WERI-Rb-1 (cell line): Measurements from ENCODE around the gene TTBK1.
A peak's percentile ranks its signal among the peaks of the same experiment; 100 is the strongest.

Source experiments
- DNase-seq: peaks from one replicate; pipeline ENCODE4 v3.0.0-alpha.2; 2020
- H3K27ac ChIP-seq: fragments of 250-450 bp; sonication (Bioruptor Pico); 2 replicates; pipeline ENCODE4 v1.5.1; 2020; ENCODE audit warnings: mild to moderate bottlenecking, moderate library complexity
- H3K27me3 ChIP-seq: fragments of 250-450 bp; sonication (Bioruptor Pico); 2 replicates; pipeline ENCODE4 v1.5.1; 2021; ENCODE audit warnings: mild to moderate bottlenecking, low read depth, moderate library complexity; ENCODE audit not compliant: insufficient read depth, severe bottlenecking
- H3K36me3 ChIP-seq: fragments of 250-450 bp; sonication (Bioruptor Pico); 2 replicates; pipeline ENCODE4 v1.5.1; 2020; ENCODE audit warnings: mild to moderate bottlenecking, moderate library complexity
- H3K4me3 ChIP-seq: 2 replicates; pipeline ENCODE4 v1.5.1; 2011; ENCODE audit warnings: low read depth, mild to moderate bottlenecking, control low read depth, low read length
- H3K9me3 ChIP-seq: fragments of 250-450 bp; sonication (Bioruptor Pico); 2 replicates; pipeline ENCODE4 v1.5.1; 2021; ENCODE audit warnings: mild to moderate bottlenecking, moderate library complexity; ENCODE audit not compliant: severe bottlenecking
- TF ChIP-seq, protein P1 (sequence below): IDR thresholded peaks from 2 replicates; pipeline ENCODE4 v1.5.1; 2011; ENCODE audit warnings: low read depth, mild to moderate bottlenecking, control low read depth, inconsistent platforms, low read length

TTBK1 gene

DNA sequence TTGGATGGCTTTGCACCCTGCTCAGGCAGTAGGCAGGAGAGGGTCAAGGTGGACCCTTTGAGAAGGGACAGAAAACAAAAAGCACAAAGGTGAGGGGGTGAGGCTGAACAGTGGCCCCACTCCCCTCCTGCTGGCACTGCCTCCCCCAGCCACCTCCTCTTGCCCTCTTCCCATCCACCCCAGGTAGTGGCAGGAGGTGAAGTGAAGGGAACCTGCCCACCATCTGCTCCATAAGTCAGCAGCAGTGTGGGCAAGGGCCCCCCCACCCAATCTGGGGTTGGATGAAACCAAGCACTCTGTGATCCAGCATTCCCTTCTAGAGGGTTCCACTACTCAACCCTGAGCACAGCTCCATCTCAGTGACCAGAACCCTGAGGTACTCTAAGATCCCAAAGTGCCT is 28.7 kb downstream of the TTBK1 start:
- no peaks in the 10 kb centered on the region for H3K9me3 ChIP-seq
- no peaks in the 10 kb centered on the region for H3K36me3 ChIP-seq
- no peak for DNase-seq
- TF ChIP-seq, protein P1, sequence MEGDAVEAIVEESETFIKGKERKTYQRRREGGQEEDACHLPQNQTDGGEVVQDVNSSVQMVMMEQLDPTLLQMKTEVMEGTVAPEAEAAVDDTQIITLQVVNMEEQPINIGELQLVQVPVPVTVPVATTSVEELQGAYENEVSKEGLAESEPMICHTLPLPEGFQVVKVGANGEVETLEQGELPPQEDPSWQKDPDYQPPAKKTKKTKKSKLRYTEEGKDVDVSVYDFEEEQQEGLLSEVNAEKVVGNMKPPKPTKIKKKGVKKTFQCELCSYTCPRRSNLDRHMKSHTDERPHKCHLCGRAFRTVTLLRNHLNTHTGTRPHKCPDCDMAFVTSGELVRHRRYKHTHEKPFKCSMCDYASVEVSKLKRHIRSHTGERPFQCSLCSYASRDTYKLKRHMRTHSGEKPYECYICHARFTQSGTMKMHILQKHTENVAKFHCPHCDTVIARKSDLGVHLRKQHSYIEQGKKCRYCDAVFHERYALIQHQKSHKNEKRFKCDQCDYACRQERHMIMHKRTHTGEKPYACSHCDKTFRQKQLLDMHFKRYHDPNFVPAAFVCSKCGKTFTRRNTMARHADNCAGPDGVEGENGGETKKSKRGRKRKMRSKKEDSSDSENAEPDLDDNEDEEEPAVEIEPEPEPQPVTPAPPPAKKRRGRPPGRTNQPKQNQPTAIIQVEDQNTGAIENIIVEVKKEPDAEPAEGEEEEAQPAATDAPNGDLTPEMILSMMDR = no peak
- no peaks in the 10 kb centered on the region for H3K27me3 ChIP-seq
- H3K4me3 ChIP-seq = no peak overlapping the region
- no peak overlapping the region for H3K27ac ChIP-seq

DNA sequence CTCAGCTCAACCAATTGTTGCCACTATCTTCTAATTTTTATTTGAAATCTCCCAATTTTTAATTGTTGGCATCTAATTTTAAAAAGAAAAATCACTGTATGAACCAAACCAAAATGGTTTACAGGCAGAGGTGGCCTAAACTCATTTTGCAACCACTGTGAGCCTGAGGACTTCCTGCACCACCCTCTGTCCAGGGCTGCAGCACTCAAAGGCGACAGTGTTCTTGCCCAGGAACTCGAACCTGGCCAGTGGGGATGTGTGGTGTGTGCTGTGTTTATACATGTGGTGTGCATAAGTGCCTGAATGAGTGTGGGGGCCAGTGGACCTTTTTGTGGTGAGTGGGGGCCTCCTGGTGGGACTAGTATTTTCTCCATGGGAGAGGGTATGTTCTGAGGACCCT is 30.4 kb downstream of the TTBK1 start:
- H3K9me3 ChIP-seq = no peaks in the 10 kb centered on the region
- H3K4me3 ChIP-seq = no peak overlapping the region
- DNase-seq = no peak
- H3K36me3 ChIP-seq = no peaks in the 10 kb centered on the region
- TF ChIP-seq, protein P1 = no peak
- H3K27ac ChIP-seq = no peak overlapping the region
- H3K27me3 ChIP-seq = no peaks in the 10 kb centered on the region

DNA sequence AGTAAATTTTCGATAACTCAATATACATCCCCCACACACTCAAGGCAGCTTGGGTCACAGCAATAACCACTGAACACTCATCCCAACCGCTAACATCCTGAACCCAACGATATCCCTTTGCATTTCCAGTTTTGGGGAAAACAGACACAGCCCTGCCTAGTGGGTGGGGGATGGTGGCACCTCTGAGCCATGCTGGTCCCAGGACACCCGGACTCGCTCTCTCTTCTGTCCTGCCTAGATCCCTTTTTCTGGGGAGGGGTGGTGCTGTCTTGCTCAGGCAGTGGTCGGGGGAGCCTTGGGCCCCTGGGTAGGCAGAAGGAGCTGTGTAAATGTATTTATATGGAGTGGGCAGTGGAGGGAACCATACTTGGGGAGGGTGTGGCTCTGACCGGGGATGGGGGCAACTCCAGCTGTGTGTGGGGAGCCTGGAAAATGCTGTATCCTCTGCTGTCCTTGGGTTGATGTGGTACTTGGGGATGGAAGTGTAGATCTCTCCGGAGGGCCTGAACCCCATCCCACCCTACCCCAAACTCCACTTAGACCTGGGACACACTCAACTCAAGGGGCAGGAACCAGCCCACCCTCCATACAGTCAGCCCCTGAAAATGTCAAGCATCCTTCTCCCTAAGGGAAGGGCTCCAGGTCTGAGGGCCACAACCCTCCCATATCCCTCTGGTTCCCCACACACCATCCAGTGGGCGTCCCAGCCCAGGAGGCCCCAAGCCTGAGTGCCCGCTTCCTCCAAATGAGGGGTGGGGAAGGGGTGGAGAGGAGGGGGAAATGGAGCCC is 31.0 kb downstream of the TTBK1 start:
- no peaks in the 10 kb centered on the region for H3K27me3 ChIP-seq
- no peak for DNase-seq
- H3K27ac ChIP-seq = no peak overlapping the region
- H3K9me3 ChIP-seq = no peaks in the 10 kb centered on the region
- H3K36me3 ChIP-seq = no peaks in the 10 kb centered on the region
- TF ChIP-seq, protein P1 = no peak
- H3K4me3 ChIP-seq = no peak overlapping the region

DNA sequence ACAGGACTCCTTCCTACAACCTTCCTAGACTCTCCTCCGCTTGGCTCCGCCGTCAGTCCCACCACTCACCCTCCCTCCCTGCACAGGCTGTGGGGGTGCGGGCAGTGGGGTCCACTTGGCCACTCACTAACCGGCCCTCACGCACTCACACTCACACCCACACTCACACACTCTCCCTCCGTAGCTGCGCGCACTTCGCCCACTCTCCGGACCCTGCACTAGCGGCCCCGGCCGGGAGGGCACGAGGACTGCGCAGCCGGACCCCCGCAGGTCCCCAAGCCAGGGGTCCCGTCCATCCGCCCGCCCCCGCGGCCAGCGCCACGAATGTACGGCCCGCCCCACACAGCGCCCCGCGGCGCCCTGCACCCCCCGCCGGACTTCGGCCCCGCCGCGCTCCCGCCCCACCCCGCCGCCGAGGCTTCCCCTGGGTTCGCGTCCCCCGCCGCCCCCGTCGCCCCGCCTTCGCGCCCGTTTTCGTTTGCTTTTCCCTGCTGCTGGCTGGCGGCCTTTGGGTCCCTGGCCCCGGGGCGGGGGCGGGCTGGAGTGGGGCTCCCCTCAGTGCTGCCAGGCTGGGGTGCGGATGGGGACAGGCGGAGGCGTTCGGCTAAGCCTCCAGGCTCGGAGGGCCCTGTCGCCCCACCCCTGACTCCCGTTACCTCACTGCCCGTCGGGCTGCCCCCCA is 31.8 kb downstream of the TTBK1 start:
- no peak overlapping the region for H3K27ac ChIP-seq
- no peaks in the 10 kb centered on the region for H3K27me3 ChIP-seq
- no peaks in the 10 kb centered on the region for H3K9me3 ChIP-seq
- H3K4me3 ChIP-seq = no peak overlapping the region
- H3K36me3 ChIP-seq = no peaks in the 10 kb centered on the region
- TF ChIP-seq, protein P1 = no peak
- DNase-seq = no peak

DNA sequence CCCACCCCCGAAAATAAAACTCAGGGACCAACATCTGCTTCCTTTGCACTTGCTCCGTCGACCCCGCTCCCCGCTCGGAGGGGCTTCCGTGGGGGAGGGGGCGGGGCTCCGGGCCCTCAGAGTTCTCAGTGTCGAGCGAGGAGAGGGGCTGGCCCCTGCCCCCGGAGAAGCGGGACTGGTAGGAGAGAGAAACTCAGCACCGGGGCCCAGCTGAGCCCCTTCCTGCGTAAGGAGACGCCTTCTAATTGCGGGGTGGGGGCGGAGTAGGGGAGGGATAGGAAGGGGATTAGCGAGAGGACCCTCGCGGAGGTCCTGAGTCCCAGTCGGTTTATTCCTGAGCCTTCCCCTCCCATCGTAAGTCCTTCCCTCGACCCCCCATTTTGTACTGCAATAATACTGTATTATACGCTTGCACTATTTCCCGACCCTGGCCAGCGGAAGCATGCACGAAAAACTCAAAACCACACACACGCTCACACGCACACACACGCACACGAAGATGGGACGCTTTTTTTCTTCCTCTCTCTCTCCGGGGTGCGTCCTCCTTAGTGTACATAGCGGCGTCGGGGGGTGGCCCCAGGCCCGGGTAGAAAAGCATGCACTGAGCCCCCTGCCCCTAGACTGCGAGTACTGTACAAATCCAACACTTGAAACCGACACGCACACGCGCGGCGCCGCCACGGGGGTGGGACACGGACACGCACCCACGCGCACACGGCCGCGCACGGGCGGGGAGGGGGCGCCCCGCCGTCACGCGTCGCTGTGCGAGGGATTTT is 32.7 kb downstream of the TTBK1 start:
- H3K36me3 ChIP-seq = no peaks in the 10 kb centered on the region
- H3K9me3 ChIP-seq = no peaks in the 10 kb centered on the region
- peak overlapping the region; percentile 44 for H3K4me3 ChIP-seq
- TF ChIP-seq, protein P1 = 0 out of 2 replicates have a peak, but pooled peaks have one; percentile 10
- peak overlapping the region; percentile 81 for H3K27ac ChIP-seq
- no peaks in the 10 kb centered on the region for H3K27me3 ChIP-seq
- peak; percentile 61 for DNase-seq
